AG04449 (cell line): ENCODE results near the gene PCDHA12.
"Not testable (repeated sequence)": the region's sequence is repeated elsewhere in the genome, so short reads cannot be mapped to it uniquely, and the experiment has no call there.

Experiments
- CTCF ChIA-PET: fragments of 350-600 bp; formaldehyde crosslinking; extraction: SDS; loops from one replicate; lab custom pipeline; 2021; ENCODE audit warnings: antibody characterized with exemption; lab: Yijun Ruan, JAX
- POLR2A ChIA-PET: fragments of 400-600, 350-600 bp; formaldehyde crosslinking; extraction: SDS; loops from one replicate; lab custom pipeline; 2020; ENCODE audit warnings: antibody characterized with exemption, inconsistent platforms; lab: Yijun Ruan, JAX
- DNase-seq: peaks from one replicate; pipeline ENCODE4 v3.0.0-alpha.2; 2010; ENCODE audit warnings: low read depth, low spot score
- H3K4me3 ChIP-seq: 2 replicates; pipeline ENCODE4 v1.5.1; 2011; ENCODE audit warnings: low read depth, mild to moderate bottlenecking, control low read depth, low read length
- TF ChIP-seq, protein P1 (sequence below): IDR thresholded peaks from one replicate; pipeline ENCODE4 v1.5.1; 2011; ENCODE audit warnings: mild to moderate bottlenecking, moderate library complexity, low read length, control low read depth, inconsistent platforms; ENCODE audit not compliant: insufficient read depth; ENCODE audit errors: missing control alignments

PCDHA12 gene, protein sequence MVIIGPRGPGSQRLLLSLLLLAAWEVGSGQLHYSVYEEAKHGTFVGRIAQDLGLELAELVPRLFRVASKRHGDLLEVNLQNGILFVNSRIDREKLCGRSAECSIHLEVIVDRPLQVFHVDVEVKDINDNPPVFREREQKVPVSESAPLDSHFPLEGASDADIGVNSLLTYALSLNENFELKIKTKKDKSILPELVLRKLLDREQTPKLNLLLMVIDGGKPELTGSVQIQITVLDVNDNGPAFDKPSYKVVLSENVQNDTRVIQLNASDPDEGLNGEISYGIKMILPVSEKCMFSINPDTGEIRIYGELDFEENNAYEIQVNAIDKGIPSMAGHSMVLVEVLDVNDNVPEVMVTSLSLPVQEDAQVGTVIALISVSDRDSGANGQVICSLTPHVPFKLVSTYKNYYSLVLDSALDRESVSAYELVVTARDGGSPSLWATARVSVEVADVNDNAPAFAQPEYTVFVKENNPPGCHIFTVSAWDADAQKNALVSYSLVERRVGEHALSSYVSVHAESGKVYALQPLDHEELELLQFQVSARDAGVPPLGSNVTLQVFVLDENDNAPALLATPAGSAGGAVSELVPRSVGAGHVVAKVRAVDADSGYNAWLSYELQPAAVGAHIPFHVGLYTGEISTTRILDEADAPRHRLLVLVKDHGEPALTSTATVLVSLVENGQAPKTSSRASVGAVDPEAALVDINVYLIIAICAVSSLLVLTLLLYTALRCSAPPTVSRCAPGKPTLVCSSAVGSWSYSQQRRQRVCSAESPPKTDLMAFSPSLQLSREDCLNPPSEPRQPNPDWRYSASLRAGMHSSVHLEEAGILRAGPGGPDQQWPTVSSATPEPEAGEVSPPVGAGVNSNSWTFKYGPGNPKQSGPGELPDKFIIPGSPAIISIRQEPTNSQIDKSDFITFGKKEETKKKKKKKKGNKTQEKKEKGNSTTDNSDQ

DNA sequence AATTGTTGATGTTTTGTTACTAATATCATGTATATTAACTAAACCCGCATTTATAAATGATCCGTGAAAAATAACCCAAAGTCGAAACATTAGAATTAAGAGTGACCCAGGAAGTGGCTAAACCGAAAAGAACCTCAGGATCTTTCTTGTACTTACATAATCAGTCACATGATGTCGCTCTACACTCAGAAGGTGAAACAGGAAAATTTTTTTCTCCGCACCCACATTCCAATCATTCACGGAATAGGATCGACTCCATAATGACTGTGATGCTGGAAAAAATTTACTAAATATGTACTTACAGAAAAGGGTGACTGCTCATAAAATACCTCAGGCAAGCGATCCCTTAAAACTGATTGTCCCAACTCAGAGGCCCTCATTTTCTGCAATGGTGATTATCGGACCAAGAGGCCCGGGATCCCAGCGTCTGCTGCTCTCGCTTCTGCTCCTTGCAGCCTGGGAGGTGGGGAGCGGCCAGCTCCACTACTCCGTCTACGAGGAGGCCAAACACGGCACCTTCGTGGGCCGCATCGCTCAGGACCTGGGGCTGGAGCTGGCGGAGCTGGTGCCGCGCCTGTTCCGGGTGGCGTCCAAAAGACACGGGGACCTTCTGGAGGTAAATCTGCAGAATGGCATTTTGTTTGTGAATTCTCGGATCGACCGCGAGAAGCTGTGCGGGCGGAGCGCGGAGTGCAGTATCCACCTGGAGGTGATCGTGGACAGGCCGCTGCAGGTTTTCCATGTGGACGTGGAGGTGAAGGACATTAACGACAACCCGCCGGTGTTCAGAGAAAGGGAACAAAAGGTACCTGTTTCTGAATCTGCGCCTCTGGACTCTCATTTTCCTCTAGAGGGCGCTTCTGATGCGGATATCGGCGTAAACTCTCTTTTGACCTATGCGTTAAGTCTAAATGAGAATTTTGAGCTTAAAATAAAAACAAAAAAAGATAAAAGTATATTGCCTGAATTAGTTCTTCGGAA lies at the start of gene PCDHA12:
Gene PCDHA12 (plus strand): TSS at position 224 of the 981 bp plus-strand sequence. CDS start 165 bp downstream, at position 389.
- POLR2A ChIA-PET, result no interaction called here
- CTCF ChIA-PET, result no interaction called here
- TF ChIP-seq, protein P1, sequence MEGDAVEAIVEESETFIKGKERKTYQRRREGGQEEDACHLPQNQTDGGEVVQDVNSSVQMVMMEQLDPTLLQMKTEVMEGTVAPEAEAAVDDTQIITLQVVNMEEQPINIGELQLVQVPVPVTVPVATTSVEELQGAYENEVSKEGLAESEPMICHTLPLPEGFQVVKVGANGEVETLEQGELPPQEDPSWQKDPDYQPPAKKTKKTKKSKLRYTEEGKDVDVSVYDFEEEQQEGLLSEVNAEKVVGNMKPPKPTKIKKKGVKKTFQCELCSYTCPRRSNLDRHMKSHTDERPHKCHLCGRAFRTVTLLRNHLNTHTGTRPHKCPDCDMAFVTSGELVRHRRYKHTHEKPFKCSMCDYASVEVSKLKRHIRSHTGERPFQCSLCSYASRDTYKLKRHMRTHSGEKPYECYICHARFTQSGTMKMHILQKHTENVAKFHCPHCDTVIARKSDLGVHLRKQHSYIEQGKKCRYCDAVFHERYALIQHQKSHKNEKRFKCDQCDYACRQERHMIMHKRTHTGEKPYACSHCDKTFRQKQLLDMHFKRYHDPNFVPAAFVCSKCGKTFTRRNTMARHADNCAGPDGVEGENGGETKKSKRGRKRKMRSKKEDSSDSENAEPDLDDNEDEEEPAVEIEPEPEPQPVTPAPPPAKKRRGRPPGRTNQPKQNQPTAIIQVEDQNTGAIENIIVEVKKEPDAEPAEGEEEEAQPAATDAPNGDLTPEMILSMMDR, result no peak
- no peak for DNase-seq
- no peak within 1 kb of the TSS for H3K4me3 ChIP-seq

DNA sequence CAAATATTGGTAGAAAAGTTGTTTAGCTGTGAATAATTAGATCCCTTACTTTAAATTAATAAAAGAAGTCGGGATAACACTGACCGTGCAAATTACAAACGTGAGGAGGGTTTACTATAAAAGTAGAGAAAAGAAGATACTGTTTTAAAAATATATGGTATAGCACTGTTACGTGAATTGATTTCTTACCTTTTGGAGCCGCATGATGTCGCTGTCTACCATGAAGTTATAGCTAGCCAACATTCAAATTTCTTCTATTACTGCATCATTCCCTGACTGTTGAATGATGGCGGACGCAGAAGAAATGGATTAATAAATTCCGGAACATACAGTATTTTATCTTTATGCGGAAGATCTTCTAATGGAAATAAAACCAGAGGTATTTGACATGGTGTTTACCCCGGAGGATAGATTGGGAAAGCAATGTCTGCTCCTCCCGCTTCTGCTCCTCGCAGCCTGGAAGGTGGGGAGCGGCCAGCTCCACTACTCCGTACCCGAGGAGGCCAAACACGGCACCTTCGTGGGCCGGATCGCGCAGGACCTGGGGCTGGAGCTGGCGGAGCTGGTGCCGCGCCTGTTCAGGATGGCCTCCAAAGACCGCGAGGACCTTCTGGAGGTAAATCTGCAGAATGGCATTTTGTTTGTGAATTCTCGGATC lies 47.3 kb upstream of the PCDHA12 start, which contains the start of gene PCDHA6:
Gene PCDHA6 (plus strand): TSS at position 257 of the 658 bp plus-strand sequence. CDS start 132 bp downstream, at position 389.
- H3K4me3 ChIP-seq, result no peak within 1 kb of the TSS; the same call in 1 of the 2 replicates
- no peak for DNase-seq
- TF ChIP-seq, protein P1, result no peak
- ChIA-PET POLR2A (no interaction called here), CTCF (no interaction called here)

DNA sequence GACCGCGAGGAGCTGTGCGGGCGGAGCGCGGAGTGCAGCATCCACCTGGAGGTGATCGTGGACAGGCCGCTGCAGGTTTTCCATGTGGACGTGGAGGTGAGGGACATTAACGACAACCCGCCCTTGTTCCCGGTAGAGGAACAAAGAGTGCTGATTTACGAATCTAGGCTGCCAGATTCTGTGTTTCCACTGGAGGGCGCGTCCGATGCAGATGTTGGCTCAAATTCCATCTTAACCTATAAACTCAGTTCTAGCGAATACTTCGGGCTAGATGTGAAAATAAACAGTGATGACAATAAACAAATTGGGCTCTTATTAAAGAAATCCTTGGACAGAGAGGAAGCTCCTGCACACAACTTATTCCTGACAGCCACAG lies 46.8 kb upstream of the PCDHA12 start:
- no peak for DNase-seq
- ChIA-PET CTCF (no interaction called here), POLR2A (no interaction called here)
- TF ChIP-seq, protein P1, result no peak
- H3K4me3 ChIP-seq, result no peak overlapping the region

DNA sequence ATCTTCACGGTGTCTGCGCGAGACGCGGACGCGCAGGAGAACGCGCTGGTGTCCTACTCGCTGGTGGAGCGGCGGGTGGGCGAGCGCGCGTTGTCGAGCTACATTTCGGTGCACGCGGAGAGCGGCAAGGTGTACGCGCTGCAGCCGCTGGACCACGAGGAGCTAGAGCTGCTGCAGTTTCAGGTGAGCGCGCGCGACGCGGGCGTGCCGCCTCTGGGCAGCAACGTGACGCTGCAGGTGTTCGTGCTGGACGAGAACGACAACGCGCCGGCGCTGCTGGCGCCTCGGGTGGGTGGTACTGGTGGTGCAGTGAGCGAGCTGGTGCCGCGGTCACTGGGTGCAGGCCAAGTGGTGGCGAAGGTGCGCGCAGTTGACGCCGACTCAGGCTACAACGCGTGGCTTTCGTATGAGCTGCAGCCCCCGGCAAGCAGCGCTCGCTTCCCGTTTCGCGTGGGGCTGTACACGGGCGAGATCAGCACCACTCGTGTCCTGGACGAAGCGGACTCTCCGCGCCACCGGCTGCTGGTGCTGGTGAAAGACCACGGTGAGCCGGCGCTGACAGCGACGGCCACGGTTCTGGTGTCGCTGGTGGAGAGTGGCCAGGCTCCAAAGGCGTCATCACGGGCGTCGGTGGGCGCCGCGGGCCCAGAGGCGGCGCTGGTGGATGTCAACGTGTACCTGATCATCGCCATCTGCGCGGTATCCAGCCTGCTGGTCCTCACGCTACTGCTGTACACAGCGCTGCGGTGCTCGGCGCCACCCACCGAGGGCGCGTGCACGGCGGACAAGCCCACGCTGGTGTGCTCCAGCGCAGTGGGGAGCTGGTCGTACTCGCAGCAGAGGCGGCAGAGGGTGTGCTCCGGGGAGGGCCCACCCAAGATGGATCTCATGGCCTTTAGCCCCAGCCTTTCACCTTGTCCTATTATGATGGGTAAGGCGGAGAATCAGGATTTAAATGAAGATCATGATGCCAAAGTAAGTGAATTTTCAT lies 45.3 kb upstream of the PCDHA12 start:
- DNase-seq, POLR2A ChIA-PET, CTCF ChIA-PET: not testable (repeated sequence)

DNA sequence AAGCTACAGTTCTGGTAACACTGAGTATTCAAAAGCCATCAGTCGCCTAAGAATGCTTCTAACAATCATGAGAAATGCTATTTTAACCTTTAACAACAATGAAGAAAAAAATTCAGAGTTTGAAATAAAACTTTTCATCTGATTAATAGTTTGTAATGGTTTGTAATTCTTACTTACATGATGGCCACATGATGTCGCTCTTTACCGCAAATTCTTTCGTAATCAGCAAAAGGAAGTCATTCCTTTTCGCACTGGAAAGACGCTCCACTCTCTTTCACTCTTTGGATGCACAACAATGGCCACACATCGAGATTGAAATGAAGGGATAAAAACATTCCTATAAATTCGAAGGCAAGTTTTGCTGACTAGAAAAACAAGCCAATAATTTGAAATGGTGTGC lies 41.1 kb upstream of the PCDHA12 start, which contains the start of gene PCDHA7:
Gene PCDHA7 (plus strand): TSS at position 277 of the 400 bp plus-strand sequence. CDS start 115 bp downstream, at position 392.
- CTCF ChIA-PET, result no interaction called here
- no peak for DNase-seq
- TF ChIP-seq, protein P1, result no peak
- POLR2A ChIA-PET, result no interaction called here
- H3K4me3 ChIP-seq, result no peak within 1 kb of the TSS; the same call in 1 of the 2 replicates

More for the DNA sequence above, 45.3 kb upstream of the PCDHA12 start:
- H3K4me3 ChIP-seq, result not testable (repeated sequence)

DNA sequence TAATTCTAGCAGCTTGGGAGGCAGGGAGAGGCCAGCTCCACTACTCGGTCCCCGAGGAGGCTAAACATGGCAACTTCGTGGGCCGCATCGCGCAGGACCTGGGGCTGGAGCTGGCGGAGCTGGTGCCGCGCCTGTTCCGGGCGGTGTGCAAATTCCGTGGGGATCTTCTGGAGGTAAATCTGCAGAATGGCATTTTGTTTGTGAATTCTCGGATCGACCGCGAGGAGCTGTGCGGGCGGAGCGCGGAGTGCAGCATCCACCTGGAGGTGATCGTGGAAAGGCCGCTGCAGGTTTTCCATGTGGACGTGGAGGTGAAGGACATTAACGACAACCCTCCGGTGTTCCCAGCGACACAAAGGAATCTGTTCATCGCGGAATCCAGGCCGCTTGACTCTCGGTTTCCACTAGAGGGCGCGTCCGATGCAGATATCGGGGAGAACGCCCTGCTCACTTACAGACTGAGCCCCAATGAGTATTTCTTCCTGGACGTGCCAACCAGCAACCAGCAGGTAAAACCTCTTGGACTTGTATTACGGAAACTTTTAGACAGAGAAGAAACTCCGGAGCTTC lies 40.6 kb upstream of the PCDHA12 start:
- H3K4me3 ChIP-seq, CTCF ChIA-PET, POLR2A ChIA-PET, DNase-seq: not testable (repeated sequence)
